Thyroid gland (tissue), 4 donors: ENCODE results near the gene HCFC1R1.

Source experiments
- POLR2A ChIP-seq, 2 donors: fragments of 450-650 bp; IDR thresholded peaks; one replicate each; pipeline ENCODE4 v1.6.1; 2017; ENCODE audit warnings: antibody characterized with exemption in 2 of 2, mild to moderate bottlenecking in 2 of 2, moderate library complexity in 1 of 2
- TF ChIP-seq, protein P1 (sequence below), 6 experiments: fragments of 200-600 bp in 3 of 6; fragments of 450-650 bp in 3 of 6; sonication (generic) in 3 of 6; IDR thresholded peaks; one replicate each; pipeline ENCODE4 v1.5.1; 2016 to 2019; ENCODE audit warnings: antibody characterized with exemption in 6 of 6, mild to moderate bottlenecking in 2 of 6, inconsistent platforms in 1 of 6, moderate library complexity in 1 of 6

DNA sequence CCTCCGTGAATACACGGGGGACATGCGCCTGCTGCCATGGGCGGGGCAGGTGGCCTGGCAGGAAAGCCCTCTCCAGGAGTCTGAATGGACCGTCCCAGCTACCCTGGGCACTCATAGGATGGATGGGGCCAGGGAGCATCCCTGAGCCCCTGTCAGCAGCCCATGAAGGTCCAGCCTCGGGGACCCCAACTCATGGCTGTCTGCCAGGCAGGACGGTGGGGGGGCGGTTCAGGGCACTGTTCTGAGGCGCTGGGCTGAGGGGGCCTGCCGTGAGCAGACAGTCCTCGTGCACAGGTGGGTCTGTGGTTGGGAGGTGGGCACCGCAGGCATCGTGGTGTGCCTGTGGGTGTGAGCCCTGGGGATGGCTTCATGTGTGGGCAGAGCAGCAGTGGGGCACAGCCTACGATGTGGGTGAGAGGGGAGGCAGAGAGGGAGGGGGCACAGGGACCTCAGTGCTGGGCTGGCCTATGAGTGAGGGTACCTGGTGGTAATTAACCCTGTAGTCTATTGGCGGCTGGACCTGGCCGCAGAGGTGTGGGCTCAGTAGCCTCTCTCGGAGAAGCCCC is 37.0 kb downstream of the HCFC1R1 start:
- TF ChIP-seq, protein P1, sequence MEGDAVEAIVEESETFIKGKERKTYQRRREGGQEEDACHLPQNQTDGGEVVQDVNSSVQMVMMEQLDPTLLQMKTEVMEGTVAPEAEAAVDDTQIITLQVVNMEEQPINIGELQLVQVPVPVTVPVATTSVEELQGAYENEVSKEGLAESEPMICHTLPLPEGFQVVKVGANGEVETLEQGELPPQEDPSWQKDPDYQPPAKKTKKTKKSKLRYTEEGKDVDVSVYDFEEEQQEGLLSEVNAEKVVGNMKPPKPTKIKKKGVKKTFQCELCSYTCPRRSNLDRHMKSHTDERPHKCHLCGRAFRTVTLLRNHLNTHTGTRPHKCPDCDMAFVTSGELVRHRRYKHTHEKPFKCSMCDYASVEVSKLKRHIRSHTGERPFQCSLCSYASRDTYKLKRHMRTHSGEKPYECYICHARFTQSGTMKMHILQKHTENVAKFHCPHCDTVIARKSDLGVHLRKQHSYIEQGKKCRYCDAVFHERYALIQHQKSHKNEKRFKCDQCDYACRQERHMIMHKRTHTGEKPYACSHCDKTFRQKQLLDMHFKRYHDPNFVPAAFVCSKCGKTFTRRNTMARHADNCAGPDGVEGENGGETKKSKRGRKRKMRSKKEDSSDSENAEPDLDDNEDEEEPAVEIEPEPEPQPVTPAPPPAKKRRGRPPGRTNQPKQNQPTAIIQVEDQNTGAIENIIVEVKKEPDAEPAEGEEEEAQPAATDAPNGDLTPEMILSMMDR (IDR thresholded peaks at IDR 0.05), result no peak
- TF ChIP-seq POLR2A (IDR thresholded peaks at IDR 0.05), result no peak
